HepG2 (cell line): ENCODE results near the gene APOL2. TPM values are rescaled to one million over a fixed set of nuclear protein-coding genes. Genes with fewer than 3 reads are reported as not detected.

Experiments
- ADNP ChIP-seq: sonication (generic); formaldehyde crosslinking; IDR thresholded peaks from 2 replicates; pipeline ENCODE4 v1.4.0; 2020; ENCODE audit warnings: missing genetic modification reagents
- DR1 ChIP-seq: sonication (generic); formaldehyde crosslinking; IDR thresholded peaks from 2 replicates; pipeline ENCODE4 v1.8.0; 2021; ENCODE audit warnings: mild to moderate bottlenecking, missing genetic modification reagents, inconsistent platforms
- KLF6 ChIP-seq: IDR thresholded peaks from 2 replicates; pipeline ENCODE4 v1.8.0; 2016; ENCODE audit warnings: missing biosample characterization, missing genetic modification reagents
- MAFG ChIP-seq: sonication (generic); formaldehyde crosslinking; IDR thresholded peaks from 2 replicates; pipeline ENCODE4 v1.5.1; 2020; ENCODE audit warnings: mild to moderate bottlenecking, missing genetic modification reagents
- MTA3 ChIP-seq: sonication (generic); formaldehyde crosslinking; IDR thresholded peaks from 2 replicates; pipeline ENCODE4 v1.4.0; 2020; ENCODE audit warnings: missing genetic modification reagents
- MXI1 ChIP-seq: IDR thresholded peaks from 3 replicates; pipeline ENCODE4 v1.6.1; 2012; ENCODE audit warnings: low read depth, low read length, inconsistent platforms, borderline replicate concordance
- SALL1 ChIP-seq: sonication (generic); formaldehyde crosslinking; IDR thresholded peaks from 2 replicates; pipeline ENCODE4 v1.8.0; 2022; ENCODE audit warnings: mild to moderate bottlenecking, missing genetic modification reagents
- THAP9 ChIP-seq: sonication (generic); formaldehyde crosslinking; IDR thresholded peaks from 2 replicates; pipeline ENCODE4; 2020; ENCODE audit warnings: missing genetic modification reagents, mild to moderate bottlenecking, borderline replicate concordance
- YY1 ChIP-seq: IDR thresholded peaks from 2 replicates; pipeline ENCODE4 v1.6.1; 2011; ENCODE audit warnings: low read length, low read depth, moderate library complexity, mild to moderate bottlenecking; ENCODE audit not compliant: insufficient read depth, insufficient replicate concordance
- ZFP36 ChIP-seq: fragments of 150-350 bp; IDR thresholded peaks from 2 replicates; pipeline ENCODE4 v1.6.1; 2018; ENCODE audit warnings: borderline replicate concordance, low read length, low read depth; ENCODE audit not compliant: partially characterized antibody
- ZNF431 ChIP-seq: sonication (generic); formaldehyde crosslinking; IDR thresholded peaks from 2 replicates; pipeline ENCODE4 v1.9.0; 2022; ENCODE audit warnings: missing genetic modification reagents, low read depth, mild to moderate bottlenecking, borderline replicate concordance
- ZNF7 ChIP-seq: IDR thresholded peaks from 2 replicates; pipeline ENCODE4 v1.6.1; 2016; ENCODE audit warnings: missing biosample characterization, missing genetic modification reagents
- ZNF709 ChIP-seq: sonication (generic); formaldehyde crosslinking; IDR thresholded peaks from 2 replicates; pipeline ENCODE4 v1.5.0; 2020; ENCODE audit warnings: mild to moderate bottlenecking, missing genetic modification reagents
- ZNF746 ChIP-seq: sonication (generic); formaldehyde crosslinking; IDR thresholded peaks from 2 replicates; pipeline ENCODE4 v1.8.0; 2022; ENCODE audit warnings: mild to moderate bottlenecking, missing genetic modification reagents
- polyA plus RNA-seq, 8 experiments: library from polyadenylated mRNA; depleted of rRNA in 3 of 8; stranded (reverse) in 7 of 8; unstranded in 1 of 8; fragments of >200 nt; fragmentation: Illumina TruSeq in 4 of 8; extraction: Trizol in 4 of 8; gene quantifications; 2 replicates each; pipeline versions ENCODE4 v1.2.1 to v1.2.3, GENCODE V29; 2011 to 2016; ENCODE audit warnings: low read depth in 4 of 8, missing spikeins in 1 of 8, mixed read lengths in 1 of 8; ENCODE audit not compliant: insufficient read depth in 1 of 8
- total RNA-seq, 5 experiments: library from RNA; depleted of rRNA; stranded (reverse); fragments of >200 nt; fragmentation: Illumina TruSeq; extraction: Trizol; gene quantifications; 2 replicates each; pipeline ENCODE4 v1.2.3, GENCODE V29; 2016; ENCODE audit warnings: low read depth in 1 of 5
- TF ChIP-seq, protein P1 (sequence below): sonication (generic); formaldehyde crosslinking; IDR thresholded peaks from 2 replicates; pipeline ENCODE4 v1.9.0; 2021; ENCODE audit warnings: mild to moderate bottlenecking, missing genetic modification reagents
- TF ChIP-seq, protein P2 (sequence below): sonication (generic); formaldehyde crosslinking; IDR thresholded peaks from 2 replicates; pipeline ENCODE4 v1.5.1; 2020; ENCODE audit warnings: missing genetic modification reagents, mild to moderate bottlenecking, borderline replicate concordance

Gene APOL2
- total and polyA plus RNA-seq, 2 of the 13 experiments (the other 11 are each of a cell fraction or from before 2014, with no cell fraction given), result 28.7 to 51.2 TPM

GRCh38 chr22:36279219-36279666, 39.9 kb upstream of the APOL2 start (continued):
- TF ChIP-seq ZNF709 (CRISPR knock-in tag) (no peak), KLF6 (CRISPR knock-in tag) (0 out of 2 replicates have a peak, but pooled peaks have one; percentile 49), ZNF746 (CRISPR knock-in tag) (no peak), MTA3 (no peak), THAP9 (CRISPR knock-in tag) (no peak), DR1 (CRISPR knock-in tag) (no peak), YY1 (no peak), ZNF431 (CRISPR knock-in tag) (no peak), MXI1 (no peak), ADNP (CRISPR knock-in tag) (no peak), ZNF7 (no peak), SALL1 (CRISPR knock-in tag) (peak; percentile 72; the same call in 1 of the 2 replicates), MAFG (CRISPR knock-in tag) (no peak), ZFP36 (no peak)
- TF ChIP-seq, protein P1, sequence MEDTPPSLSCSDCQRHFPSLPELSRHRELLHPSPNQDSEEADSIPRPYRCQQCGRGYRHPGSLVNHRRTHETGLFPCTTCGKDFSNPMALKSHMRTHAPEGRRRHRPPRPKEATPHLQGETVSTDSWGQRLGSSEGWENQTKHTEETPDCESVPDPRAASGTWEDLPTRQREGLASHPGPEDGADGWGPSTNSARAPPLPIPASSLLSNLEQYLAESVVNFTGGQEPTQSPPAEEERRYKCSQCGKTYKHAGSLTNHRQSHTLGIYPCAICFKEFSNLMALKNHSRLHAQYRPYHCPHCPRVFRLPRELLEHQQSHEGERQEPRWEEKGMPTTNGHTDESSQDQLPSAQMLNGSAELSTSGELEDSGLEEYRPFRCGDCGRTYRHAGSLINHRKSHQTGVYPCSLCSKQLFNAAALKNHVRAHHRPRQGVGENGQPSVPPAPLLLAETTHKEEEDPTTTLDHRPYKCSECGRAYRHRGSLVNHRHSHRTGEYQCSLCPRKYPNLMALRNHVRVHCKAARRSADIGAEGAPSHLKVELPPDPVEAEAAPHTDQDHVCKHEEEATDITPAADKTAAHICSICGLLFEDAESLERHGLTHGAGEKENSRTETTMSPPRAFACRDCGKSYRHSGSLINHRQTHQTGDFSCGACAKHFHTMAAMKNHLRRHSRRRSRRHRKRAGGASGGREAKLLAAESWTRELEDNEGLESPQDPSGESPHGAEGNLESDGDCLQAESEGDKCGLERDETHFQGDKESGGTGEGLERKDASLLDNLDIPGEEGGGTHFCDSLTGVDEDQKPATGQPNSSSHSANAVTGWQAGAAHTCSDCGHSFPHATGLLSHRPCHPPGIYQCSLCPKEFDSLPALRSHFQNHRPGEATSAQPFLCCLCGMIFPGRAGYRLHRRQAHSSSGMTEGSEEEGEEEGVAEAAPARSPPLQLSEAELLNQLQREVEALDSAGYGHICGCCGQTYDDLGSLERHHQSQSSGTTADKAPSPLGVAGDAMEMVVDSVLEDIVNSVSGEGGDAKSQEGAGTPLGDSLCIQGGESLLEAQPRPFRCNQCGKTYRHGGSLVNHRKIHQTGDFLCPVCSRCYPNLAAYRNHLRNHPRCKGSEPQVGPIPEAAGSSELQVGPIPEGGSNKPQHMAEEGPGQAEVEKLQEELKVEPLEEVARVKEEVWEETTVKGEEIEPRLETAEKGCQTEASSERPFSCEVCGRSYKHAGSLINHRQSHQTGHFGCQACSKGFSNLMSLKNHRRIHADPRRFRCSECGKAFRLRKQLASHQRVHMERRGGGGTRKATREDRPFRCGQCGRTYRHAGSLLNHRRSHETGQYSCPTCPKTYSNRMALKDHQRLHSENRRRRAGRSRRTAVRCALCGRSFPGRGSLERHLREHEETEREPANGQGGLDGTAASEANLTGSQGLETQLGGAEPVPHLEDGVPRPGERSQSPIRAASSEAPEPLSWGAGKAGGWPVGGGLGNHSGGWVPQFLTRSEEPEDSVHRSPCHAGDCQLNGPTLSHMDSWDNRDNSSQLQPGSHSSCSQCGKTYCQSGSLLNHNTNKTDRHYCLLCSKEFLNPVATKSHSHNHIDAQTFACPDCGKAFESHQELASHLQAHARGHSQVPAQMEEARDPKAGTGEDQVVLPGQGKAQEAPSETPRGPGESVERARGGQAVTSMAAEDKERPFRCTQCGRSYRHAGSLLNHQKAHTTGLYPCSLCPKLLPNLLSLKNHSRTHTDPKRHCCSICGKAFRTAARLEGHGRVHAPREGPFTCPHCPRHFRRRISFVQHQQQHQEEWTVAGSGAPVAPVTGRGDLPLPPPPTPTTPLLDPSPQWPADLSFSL (CRISPR knock-in tag), result no peak
- TF ChIP-seq, protein P2, sequence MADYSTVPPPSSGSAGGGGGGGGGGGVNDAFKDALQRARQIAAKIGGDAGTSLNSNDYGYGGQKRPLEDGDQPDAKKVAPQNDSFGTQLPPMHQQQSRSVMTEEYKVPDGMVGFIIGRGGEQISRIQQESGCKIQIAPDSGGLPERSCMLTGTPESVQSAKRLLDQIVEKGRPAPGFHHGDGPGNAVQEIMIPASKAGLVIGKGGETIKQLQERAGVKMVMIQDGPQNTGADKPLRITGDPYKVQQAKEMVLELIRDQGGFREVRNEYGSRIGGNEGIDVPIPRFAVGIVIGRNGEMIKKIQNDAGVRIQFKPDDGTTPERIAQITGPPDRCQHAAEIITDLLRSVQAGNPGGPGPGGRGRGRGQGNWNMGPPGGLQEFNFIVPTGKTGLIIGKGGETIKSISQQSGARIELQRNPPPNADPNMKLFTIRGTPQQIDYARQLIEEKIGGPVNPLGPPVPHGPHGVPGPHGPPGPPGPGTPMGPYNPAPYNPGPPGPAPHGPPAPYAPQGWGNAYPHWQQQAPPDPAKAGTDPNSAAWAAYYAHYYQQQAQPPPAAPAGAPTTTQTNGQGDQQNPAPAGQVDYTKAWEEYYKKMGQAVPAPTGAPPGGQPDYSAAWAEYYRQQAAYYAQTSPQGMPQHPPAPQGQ (CRISPR knock-in tag), result no peak
